Measurements from ENCODE around the gene REC8. TPM values are rescaled to one million over a fixed set of nuclear protein-coding genes. Genes with fewer than 3 reads are reported as not detected.

Gene REC8
- total RNA-seq, 4 donors from 2014 or later: 9.5 to 54.3 (median 42.1) TPM

DNA sequence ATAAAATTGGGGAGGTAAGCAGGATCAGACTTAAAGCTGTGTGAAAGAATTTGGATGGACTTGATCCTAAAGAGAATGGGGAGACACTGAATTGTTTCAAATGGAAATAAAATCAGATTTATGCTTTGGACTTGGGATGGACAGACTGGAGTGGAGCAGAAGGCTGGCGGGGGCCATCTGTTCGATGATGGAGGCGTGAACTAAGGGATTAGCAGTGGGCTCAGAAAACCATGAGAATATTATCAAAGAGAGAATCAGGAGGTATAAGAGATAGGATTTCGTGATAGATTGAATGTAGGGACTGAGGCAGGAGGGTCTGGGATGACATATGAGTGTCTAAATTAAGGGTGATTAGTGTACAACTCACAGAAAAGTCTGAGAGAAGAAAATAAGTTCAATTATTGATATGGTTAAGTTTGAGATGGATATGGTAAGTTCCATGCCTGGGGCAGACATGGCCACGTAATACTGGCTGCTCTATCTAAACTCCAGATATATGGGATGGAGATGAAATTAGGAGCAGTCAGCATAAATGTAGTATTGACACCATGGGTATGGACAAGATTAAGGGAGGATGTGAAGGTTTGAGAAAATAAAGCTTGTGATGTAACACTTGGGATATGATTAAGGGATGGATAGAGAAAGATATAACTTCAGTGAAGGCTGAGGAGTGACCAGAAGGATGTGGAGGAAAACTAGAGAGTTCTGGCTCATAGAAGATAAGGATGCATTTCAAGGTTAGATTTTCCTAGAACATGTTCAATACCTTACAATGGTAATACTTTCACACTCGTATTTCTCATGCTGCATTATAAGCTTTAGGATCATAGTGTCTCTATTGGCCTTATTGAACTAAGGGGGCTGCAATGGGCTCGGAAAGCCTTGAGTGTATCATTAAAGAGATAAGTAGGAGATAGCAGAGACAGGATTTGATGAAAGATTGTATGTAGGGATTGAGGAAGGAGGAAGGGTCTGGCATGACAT lies 32.6 kb downstream of the REC8 start:
- no peak for TF ChIP-seq POLR2A (IDR thresholded peaks at IDR 0.05)
- no peaks in the 10 kb centered on the region for H3K9me3 ChIP-seq
- no peaks in the 10 kb centered on the region for H3K36me3 ChIP-seq
- H3K27me3 ChIP-seq: no peaks in the 10 kb centered on the region
- intact Hi-C loops (cut with DNase I; ENCODE audit: low total_unique reads): no loop called here
- H3K4me3 ChIP-seq: no peak overlapping the region
- H3K4me1 ChIP-seq: no peaks in the 10 kb centered on the region
- no peak for DNase-seq
- H3K27ac ChIP-seq: no peak overlapping the region

DNA sequence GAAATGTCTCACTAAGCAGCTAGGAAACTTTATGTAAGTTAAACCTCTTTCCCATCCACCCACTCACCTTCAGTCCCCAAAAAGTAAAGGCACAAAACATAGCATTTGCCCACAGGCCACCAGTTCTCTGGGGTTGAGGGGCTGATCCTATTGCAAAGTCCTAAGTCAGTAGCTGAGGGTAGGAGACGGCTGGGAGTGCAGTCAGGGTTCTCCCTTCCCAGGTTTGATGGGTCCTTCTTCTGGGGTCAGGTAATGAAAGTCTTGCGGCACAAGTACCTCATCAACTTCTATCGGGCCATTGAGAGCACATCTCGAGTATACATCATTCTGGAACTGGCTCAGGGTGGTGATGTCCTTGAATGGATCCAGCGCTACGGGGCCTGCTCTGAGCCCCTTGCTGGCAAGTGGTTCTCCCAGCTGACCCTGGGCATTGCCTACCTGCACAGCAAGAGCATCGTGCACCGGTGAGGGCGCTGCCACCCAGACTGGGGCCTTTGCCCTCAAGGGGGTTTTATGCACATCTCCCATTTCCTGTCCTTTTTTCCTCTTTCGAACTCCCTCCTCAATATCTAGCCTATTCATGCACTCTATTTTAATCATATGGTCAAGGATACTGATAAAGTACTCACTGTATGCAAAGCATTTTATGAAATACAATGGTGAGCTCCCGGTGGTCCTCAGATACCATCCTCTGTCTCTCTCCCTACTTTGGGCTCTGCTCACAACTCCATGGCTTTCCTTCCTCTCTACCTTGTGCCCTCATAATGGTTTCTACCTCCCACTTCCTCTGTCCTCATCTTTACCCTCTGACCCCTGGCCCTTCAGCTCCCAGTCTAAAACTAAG lies 34.6 kb downstream of the REC8 start:
- H3K4me1 ChIP-seq: no peaks in the 10 kb centered on the region
- no peaks in the 10 kb centered on the region for H3K9me3 ChIP-seq
- H3K4me3 ChIP-seq: no peak overlapping the region
- no peak overlapping the region for H3K27ac ChIP-seq
- no peaks in the 10 kb centered on the region for H3K36me3 ChIP-seq
- no peak for TF ChIP-seq POLR2A (IDR thresholded peaks at IDR 0.05)
- TF ChIP-seq, protein P1, sequence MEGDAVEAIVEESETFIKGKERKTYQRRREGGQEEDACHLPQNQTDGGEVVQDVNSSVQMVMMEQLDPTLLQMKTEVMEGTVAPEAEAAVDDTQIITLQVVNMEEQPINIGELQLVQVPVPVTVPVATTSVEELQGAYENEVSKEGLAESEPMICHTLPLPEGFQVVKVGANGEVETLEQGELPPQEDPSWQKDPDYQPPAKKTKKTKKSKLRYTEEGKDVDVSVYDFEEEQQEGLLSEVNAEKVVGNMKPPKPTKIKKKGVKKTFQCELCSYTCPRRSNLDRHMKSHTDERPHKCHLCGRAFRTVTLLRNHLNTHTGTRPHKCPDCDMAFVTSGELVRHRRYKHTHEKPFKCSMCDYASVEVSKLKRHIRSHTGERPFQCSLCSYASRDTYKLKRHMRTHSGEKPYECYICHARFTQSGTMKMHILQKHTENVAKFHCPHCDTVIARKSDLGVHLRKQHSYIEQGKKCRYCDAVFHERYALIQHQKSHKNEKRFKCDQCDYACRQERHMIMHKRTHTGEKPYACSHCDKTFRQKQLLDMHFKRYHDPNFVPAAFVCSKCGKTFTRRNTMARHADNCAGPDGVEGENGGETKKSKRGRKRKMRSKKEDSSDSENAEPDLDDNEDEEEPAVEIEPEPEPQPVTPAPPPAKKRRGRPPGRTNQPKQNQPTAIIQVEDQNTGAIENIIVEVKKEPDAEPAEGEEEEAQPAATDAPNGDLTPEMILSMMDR (IDR thresholded peaks at IDR 0.05): no peak
- DNase-seq: no peak
- intact Hi-C loops (cut with DNase I; ENCODE audit: low total_unique reads): no loop called here
- H3K27me3 ChIP-seq: no peaks in the 10 kb centered on the region

DNA sequence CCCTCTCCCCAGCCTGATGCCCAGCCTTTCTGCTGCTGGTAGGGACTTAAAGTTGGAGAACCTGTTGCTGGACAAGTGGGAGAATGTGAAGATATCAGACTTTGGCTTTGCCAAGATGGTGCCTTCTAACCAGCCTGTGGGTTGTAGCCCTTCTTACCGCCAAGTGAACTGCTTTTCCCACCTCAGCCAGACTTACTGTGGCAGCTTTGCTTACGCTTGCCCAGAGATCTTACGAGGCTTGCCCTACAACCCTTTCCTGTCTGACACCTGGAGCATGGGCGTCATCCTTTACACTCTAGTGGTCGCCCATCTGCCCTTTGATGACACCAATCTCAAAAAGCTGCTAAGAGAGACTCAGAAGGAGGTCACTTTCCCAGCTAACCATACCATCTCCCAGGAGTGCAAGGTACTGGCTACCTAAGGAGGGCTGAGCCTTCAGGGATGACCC lies 35.2 kb downstream of the REC8 start:
- no peaks in the 10 kb centered on the region for H3K27me3 ChIP-seq
- H3K36me3 ChIP-seq: no peaks in the 10 kb centered on the region
- no peaks in the 10 kb centered on the region for H3K4me1 ChIP-seq
- TF ChIP-seq, protein P1 (IDR thresholded peaks at IDR 0.05): no peak
- no peak for TF ChIP-seq POLR2A (IDR thresholded peaks at IDR 0.05)
- intact Hi-C loops (cut with DNase I; ENCODE audit: low total_unique reads): no loop called here
- H3K9me3 ChIP-seq: no peaks in the 10 kb centered on the region
- no peak overlapping the region for H3K27ac ChIP-seq
- no peak overlapping the region for H3K4me3 ChIP-seq
- no peak for DNase-seq

DNA sequence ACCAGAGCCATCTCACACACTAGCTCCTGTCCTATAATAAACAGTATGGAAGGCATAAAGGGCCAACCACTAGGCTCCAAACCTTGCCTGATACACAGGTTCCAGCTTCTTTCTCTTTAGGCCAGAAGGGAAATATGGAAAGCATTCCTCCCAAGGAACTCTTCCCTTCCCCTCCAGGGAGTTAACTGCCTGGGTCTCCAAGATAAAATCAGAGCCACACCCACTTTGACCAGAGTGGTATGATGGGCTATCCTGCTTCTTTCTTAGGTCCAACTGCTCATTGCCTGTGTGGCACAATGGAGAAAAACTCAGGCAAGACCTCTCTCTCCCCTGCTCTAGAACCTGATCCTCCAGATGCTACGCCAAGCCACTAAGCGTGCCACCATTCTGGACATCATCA lies 35.7 kb downstream of the REC8 start:
- Histone ChIP-seq H3K4me3 (no peak overlapping the region), H3K4me1 (no peaks in the 10 kb centered on the region), H3K36me3 (no peaks in the 10 kb centered on the region), H3K27ac (no peak overlapping the region), H3K27me3 (no peaks in the 10 kb centered on the region), H3K9me3 (no peaks in the 10 kb centered on the region)
- DNase-seq: no peak
- TF ChIP-seq, protein P1 (IDR thresholded peaks at IDR 0.05): no peak
- no peak for TF ChIP-seq POLR2A (IDR thresholded peaks at IDR 0.05)
- intact Hi-C loops (cut with DNase I; ENCODE audit: low total_unique reads): no loop called here

DNA sequence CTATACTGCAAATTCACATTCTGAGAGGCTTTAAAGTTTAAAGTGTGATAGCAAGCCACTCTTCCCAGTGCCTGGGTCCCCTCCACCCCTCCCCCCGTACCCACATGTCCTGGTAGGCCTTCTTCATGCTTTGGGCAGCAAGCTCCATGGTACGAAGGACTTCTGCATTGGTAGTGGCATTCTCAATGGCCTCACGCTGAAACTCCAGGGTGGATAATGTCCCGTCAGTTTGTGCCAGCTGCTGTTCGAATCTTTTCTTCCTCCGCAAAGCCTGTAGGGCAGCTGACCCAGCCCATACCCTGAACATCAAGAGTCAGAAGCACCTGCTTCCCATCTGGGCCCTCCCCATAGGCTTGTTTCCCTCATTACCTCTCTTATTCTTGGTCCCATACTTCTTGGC lies 39.4 kb downstream of the REC8 start:
- no peak overlapping the region for H3K27ac ChIP-seq
- no peaks in the 10 kb centered on the region for H3K36me3 ChIP-seq
- no peak overlapping the region for H3K4me3 ChIP-seq
- H3K27me3 ChIP-seq: no peaks in the 10 kb centered on the region
- no peak for TF ChIP-seq POLR2A (IDR thresholded peaks at IDR 0.05)
- TF ChIP-seq, protein P1 (IDR thresholded peaks at IDR 0.05): no peak
- no peak for DNase-seq
- intact Hi-C loops (cut with DNase I; ENCODE audit: low total_unique reads): no loop called here
- peaks cover 0 to 4% of the 10 kb centered on the region in 2 donors for H3K4me1 ChIP-seq
- H3K9me3 ChIP-seq: no peaks in the 10 kb centered on the region

All from uterus (tissue), 4 donors.